Thyroid gland (tissue), 4 donors: ENCODE measurements around the gene SDC3.

Experiments
- CTCF ChIP-seq, 6 experiments: fragments of 200-600 bp in 3 of 6; fragments of 450-650 bp in 3 of 6; sonication (generic) in 3 of 6; IDR thresholded peaks; one replicate each; pipeline ENCODE4 v1.5.1; 2016 to 2019; ENCODE audit warnings: antibody characterized with exemption in 6 of 6, mild to moderate bottlenecking in 2 of 6, inconsistent platforms in 1 of 6, moderate library complexity in 1 of 6
- POLR2A ChIP-seq, 2 donors: fragments of 450-650 bp; IDR thresholded peaks; one replicate each; pipeline ENCODE4 v1.6.1; 2017; ENCODE audit warnings: antibody characterized with exemption in 2 of 2, mild to moderate bottlenecking in 2 of 2, moderate library complexity in 1 of 2

- no peak for TF ChIP-seq CTCF (IDR thresholded peaks at IDR 0.05)
- no peak for TF ChIP-seq POLR2A (IDR thresholded peaks at IDR 0.05)
Measured at GRCh38 chr1:30872033-30872947, 36.3 kb downstream of the SDC3 start.
